Measurements from ENCODE around the gene GFOD1. TPM values are rescaled to one million over a fixed set of nuclear protein-coding genes. Genes with fewer than 3 reads are reported as not detected.

The GFOD1 gene
- polyA plus RNA-seq, 3 donors = 1.6 to 2.4 (median 2.1) TPM

- DNase-seq = peak; percentile 20
Observed at GRCh38 chr6:13485923-13486562, 1.4 kb downstream of the GFOD1 start.

GRCh38 chr6:13485303-13485702 is 2.1 kb downstream of the GFOD1 start:
- no peak for DNase-seq

GRCh38 chr6:13484827-13485226 is 2.6 kb downstream of the GFOD1 start:
- no peak for DNase-seq

- no peak for DNase-seq
Observed at GRCh38 chr6:13484138-13484708, 3.2 kb downstream of the GFOD1 start.

- no peak for DNase-seq
Observed at GRCh38 chr6:13480631-13481501, 6.5 kb downstream of the GFOD1 start.

GRCh38 chr6:13479971-13480434 is 7.4 kb downstream of the GFOD1 start:
- no peak for DNase-seq

- DNase-seq = no peak
Observed at GRCh38 chr6:13479206-13479800, 8.1 kb downstream of the GFOD1 start.

- no peak for DNase-seq
Observed at GRCh38 chr6:13478525-13478966, 8.9 kb downstream of the GFOD1 start.

- DNase-seq = no peak
Observed at GRCh38 chr6:13474787-13475186, 12.6 kb downstream of the GFOD1 start.

GRCh38 chr6:13474360-13474759 is 13.0 kb downstream of the GFOD1 start:
- DNase-seq = no peak

- peak; percentile 26 for DNase-seq
Observed at GRCh38 chr6:13473768-13474165, 13.6 kb downstream of the GFOD1 start.

- no peak for DNase-seq
Observed at GRCh38 chr6:13472976-13473767, 14.2 kb downstream of the GFOD1 start.

- no peak for DNase-seq
Observed at GRCh38 chr6:13472099-13472498, 15.3 kb downstream of the GFOD1 start.

- DNase-seq = no peak
Observed at GRCh38 chr6:13471184-13471583, 16.2 kb downstream of the GFOD1 start.

GRCh38 chr6:13470238-13471140 is 16.9 kb downstream of the GFOD1 start:
- DNase-seq = no peak

GRCh38 chr6:13469693-13470092 is 17.7 kb downstream of the GFOD1 start:
- no peak for DNase-seq

GRCh38 chr6:13468839-13469238 is 18.6 kb downstream of the GFOD1 start:
- no peak for DNase-seq

- no peak for DNase-seq
Observed at GRCh38 chr6:13467216-13467600, 20.2 kb downstream of the GFOD1 start.

- no peak for DNase-seq
Observed at GRCh38 chr6:13466304-13467215, 20.8 kb downstream of the GFOD1 start.

Measured in renal pelvis (tissue), 4 donors.